ENCODE measurements around the gene RPS6KL1. TPM values are rescaled to one million over a fixed set of nuclear protein-coding genes. Genes with fewer than 3 reads are reported as not detected.
"Not testable (repeated sequence)": the region's sequence is repeated elsewhere in the genome, so short reads cannot be mapped to it uniquely, and the experiment has no call there.

The RPS6KL1 gene
- total RNA-seq, 1 donor from 2014 or later = 0.97 TPM

GRCh38 chr14:74934476-74935359 is 11.7 kb upstream of the RPS6KL1 start:
- Mint-ChIP-seq H3K36me3 (ENCODE audit: unreplicated experiment) (no peaks in the 10 kb centered on the region), H3K4me3 (ENCODE audit: unreplicated experiment) (no peak overlapping the region), H3K4me1 (ENCODE audit: unreplicated experiment) (peaks cover 14% of the 10 kb centered on the region), H3K27ac (ENCODE audit: unreplicated experiment) (no peak overlapping the region), H3K27me3 (ENCODE audit: unreplicated experiment) (peaks cover 11% of the 10 kb centered on the region), H3K9me3 (ENCODE audit: unreplicated experiment) (no peaks in the 10 kb centered on the region)
- no peak for TF ChIP-seq CTCF (IDR thresholded peaks at IDR 0.05)
- no peak for DNase-seq (ENCODE audit: extremely low spot score, unreplicated experiment)

- no peaks in the 10 kb centered on the region for H3K9me3 Mint-ChIP-seq (ENCODE audit: unreplicated experiment)
- no peak for DNase-seq (ENCODE audit: extremely low spot score, unreplicated experiment)
- H3K4me3 Mint-ChIP-seq (ENCODE audit: unreplicated experiment) = no peak overlapping the region
- peaks cover 15% of the 10 kb centered on the region for H3K27me3 Mint-ChIP-seq (ENCODE audit: unreplicated experiment)
- H3K4me1 Mint-ChIP-seq (ENCODE audit: unreplicated experiment) = peaks cover 10% of the 10 kb centered on the region
- no peaks in the 10 kb centered on the region for H3K36me3 Mint-ChIP-seq (ENCODE audit: unreplicated experiment)
- no peak for TF ChIP-seq CTCF (IDR thresholded peaks at IDR 0.05)
- no peak overlapping the region for H3K27ac Mint-ChIP-seq (ENCODE audit: unreplicated experiment)
These were observed 11.0 kb upstream of the RPS6KL1 start for GRCh38 chr14:74934041-74934440.

- H3K27me3 Mint-ChIP-seq (ENCODE audit: unreplicated experiment) = peaks cover 18% of the 10 kb centered on the region
- H3K27ac Mint-ChIP-seq (ENCODE audit: unreplicated experiment); H3K9me3 Mint-ChIP-seq (ENCODE audit: unreplicated experiment); H3K4me1 Mint-ChIP-seq (ENCODE audit: unreplicated experiment); H3K36me3 Mint-ChIP-seq (ENCODE audit: unreplicated experiment); DNase-seq (ENCODE audit: extremely low spot score, unreplicated experiment); H3K4me3 Mint-ChIP-seq (ENCODE audit: unreplicated experiment): not testable (repeated sequence)
These were observed 9.9 kb upstream of the RPS6KL1 start for GRCh38 chr14:74932936-74933335.

- no peak for DNase-seq (ENCODE audit: extremely low spot score, unreplicated experiment)
- Mint-ChIP-seq H3K36me3 (ENCODE audit: unreplicated experiment) (no peaks in the 10 kb centered on the region), H3K4me3 (ENCODE audit: unreplicated experiment) (no peak overlapping the region), H3K9me3 (ENCODE audit: unreplicated experiment) (no peaks in the 10 kb centered on the region), H3K27me3 (ENCODE audit: unreplicated experiment) (peaks cover 23% of the 10 kb centered on the region), H3K4me1 (ENCODE audit: unreplicated experiment) (peaks cover 10% of the 10 kb centered on the region), H3K27ac (ENCODE audit: unreplicated experiment) (no peak overlapping the region)
- no peak for TF ChIP-seq CTCF (IDR thresholded peaks at IDR 0.05)
These were observed 9.4 kb upstream of the RPS6KL1 start for GRCh38 chr14:74932401-74932901.

- not testable (repeated sequence) for H3K4me3 Mint-ChIP-seq (ENCODE audit: unreplicated experiment); H3K9me3 Mint-ChIP-seq (ENCODE audit: unreplicated experiment); H3K36me3 Mint-ChIP-seq (ENCODE audit: unreplicated experiment); H3K4me1 Mint-ChIP-seq (ENCODE audit: unreplicated experiment); DNase-seq (ENCODE audit: extremely low spot score, unreplicated experiment); H3K27ac Mint-ChIP-seq (ENCODE audit: unreplicated experiment)
- H3K27me3 Mint-ChIP-seq (ENCODE audit: unreplicated experiment) = peaks cover 30% of the 10 kb centered on the region
These were observed 8.7 kb upstream of the RPS6KL1 start for GRCh38 chr14:74931744-74932143.

GRCh38 chr14:74929242-74929641 is 6.2 kb upstream of the RPS6KL1 start:
- Mint-ChIP-seq H3K27ac (ENCODE audit: unreplicated experiment) (no peak overlapping the region), H3K4me1 (ENCODE audit: unreplicated experiment) (peaks cover 10% of the 10 kb centered on the region), H3K27me3 (ENCODE audit: unreplicated experiment) (peaks cover 39% of the 10 kb centered on the region), H3K9me3 (ENCODE audit: unreplicated experiment) (no peaks in the 10 kb centered on the region), H3K36me3 (ENCODE audit: unreplicated experiment) (no peaks in the 10 kb centered on the region), H3K4me3 (ENCODE audit: unreplicated experiment) (no peak overlapping the region)
- no peak for DNase-seq (ENCODE audit: extremely low spot score, unreplicated experiment)
- no peak for TF ChIP-seq CTCF (IDR thresholded peaks at IDR 0.05)
